K562 (cell line): ENCODE measurements around the gene VGLL2. TPM values are rescaled to one million over a fixed set of nuclear protein-coding genes. Genes with fewer than 3 reads are reported as not detected.

Source experiments
- ATAC-seq: fragments of 200-7000 bp; cut with Tn5 transposase; 3 replicates; pipeline ENCODE4 v1.9.1; 2020; ENCODE audit warnings: moderate library complexity
- BruUV-seq: library from RNA; stranded (reverse); fragments of 400-500 nt; replicated peaks from 2 replicates; lab custom pipeline; 2021; lab: Mats Ljungman, UMichigan
- CTCF ChIA-PET: fragments of 300-600 bp; formaldehyde crosslinking; extraction: SDS; loops from one replicate; lab custom pipeline; 2021; ENCODE audit warnings: low intra/inter-chr PET ratio; lab: Yijun Ruan, JAX
- POLR2A ChIA-PET: fragments of 300-600, 350-650 bp; sonication (Branson Sonifier 250); formaldehyde crosslinking; extraction: SDS; loops from one replicate; lab custom pipeline; 2021; ENCODE audit warnings: antibody characterized with exemption, inconsistent platforms; lab: Yijun Ruan, JAX
- DNase-seq, 4 experiments: peaks; one replicate each; pipeline versions ENCODE4 v3.0.0 to v3.0.0-alpha.2; 2011 to 2018; ENCODE audit warnings: low spot score in 3 of 4, mixed read lengths in 3 of 4; ENCODE audit errors: extremely low read depth in 1 of 4
- FAIRE-seq: peaks from 2 replicates; lab custom pipeline; 2011; peaks lifted over from hg19 to GRCh38; lab: Jason Lieb, UNC
- H2AFZ ChIP-seq: 2 replicates; pipeline ENCODE4 v1.6.0; 2011; ENCODE audit warnings: low read depth, low read length, control low read depth, inconsistent platforms
- H3K27ac ChIP-seq: fragments of 200-600 bp; 3 replicates; pipeline ENCODE4 v1.8.0; 2011; ENCODE audit warnings: low read depth, mild to moderate bottlenecking, control low read depth, inconsistent platforms, low read length, moderate library complexity, mixed read lengths; ENCODE audit errors: extremely low read depth
- H3K27me3 ChIP-seq, 2 experiments: fragments of 300-600 bp in 1 of 2; 2 replicates in 1 of 2; 3 replicates in 1 of 2; pipeline versions ENCODE4 v1.6.0 to v1.8.0; 2011; ENCODE audit warnings: inconsistent platforms in 2 of 2, low read length in 2 of 2, mild to moderate bottlenecking in 1 of 2, mixed read lengths in 1 of 2, moderate library complexity in 1 of 2; ENCODE audit not compliant: control insufficient read depth in 2 of 2, insufficient read depth in 2 of 2
- H3K36me3 ChIP-seq: fragments of 300-600 bp; 3 replicates; pipeline ENCODE4 v1.8.0; 2011; ENCODE audit warnings: mild to moderate bottlenecking, low read length, inconsistent platforms; ENCODE audit not compliant: control insufficient read depth, insufficient read depth
- H3K4me1 ChIP-seq, 2 experiments: fragments of 200-600 bp in 1 of 2; replicated peaks in 1 of 2; 2 replicates in 1 of 2; 3 replicates in 1 of 2; pipeline versions ENCODE4 v1.5.1 to v1.8.0; 2011; ENCODE audit warnings: inconsistent platforms in 2 of 2, low read length in 2 of 2, mild to moderate bottlenecking in 1 of 2, mixed read lengths in 1 of 2, moderate library complexity in 1 of 2; ENCODE audit not compliant: control insufficient read depth in 2 of 2, insufficient read depth in 2 of 2
- H3K4me2 ChIP-seq: 2 replicates; pipeline ENCODE4 v1.6.1; 2011; ENCODE audit warnings: low read length, control low read depth, inconsistent platforms, mixed read lengths; ENCODE audit not compliant: insufficient read depth
- H3K4me3 ChIP-seq: fragments of 200-600 bp; sonication (generic), shearing (Covaris generic); 2 replicates; pipeline ENCODE4 v1.5.1; 2016; ENCODE audit warnings: control low read depth, inconsistent platforms
- H3K79me2 ChIP-seq: fragments of 200-600 bp; 3 replicates; pipeline ENCODE4 v1.8.0; 2011; ENCODE audit warnings: low read length, inconsistent platforms; ENCODE audit not compliant: control insufficient read depth, insufficient read depth
- H3K9ac ChIP-seq, 2 experiments: 2 replicates each; pipeline versions ENCODE4 v1.6.0 to v1.6.1; 2011; ENCODE audit warnings: low read depth in 2 of 2, low read length in 2 of 2, control low read depth in 1 of 2, inconsistent platforms in 1 of 2, mild to moderate bottlenecking in 1 of 2, mixed read lengths in 1 of 2; ENCODE audit not compliant: insufficient read depth in 1 of 2
- H3K9me1 ChIP-seq: one replicate; pipeline ENCODE4 v1.6.0; 2011; ENCODE audit warnings: inconsistent platforms, mild to moderate bottlenecking, low read length, moderate library complexity; ENCODE audit not compliant: control insufficient read depth, insufficient read depth
- H3K9me3 ChIP-seq: replicated peaks from 2 replicates; pipeline ENCODE4 v1.5.1; 2011; ENCODE audit warnings: low read depth, low read length, inconsistent platforms; ENCODE audit not compliant: control insufficient read depth, insufficient read depth
- H4K20me1 ChIP-seq: replicated peaks from 2 replicates; pipeline ENCODE4 v1.6.1; 2011; ENCODE audit warnings: low read length, inconsistent platforms, mixed read lengths; ENCODE audit not compliant: control insufficient read depth, insufficient read depth
- FOXA1 ChIP-seq: fragments of 450-650 bp; IDR thresholded peaks from 2 replicates; pipeline ENCODE4 v1.6.1; 2016; ENCODE audit warnings: mild to moderate bottlenecking, borderline replicate concordance
- MTF1 ChIP-seq: fragments of 250-450 bp; sonication (Bioruptor Pico); IDR thresholded peaks from 2 replicates; pipeline ENCODE4 v1.9.0; 2021; ENCODE audit warnings: moderate library complexity, mild to moderate bottlenecking, inconsistent platforms, borderline replicate concordance
- MXI1 ChIP-seq: IDR thresholded peaks from 2 replicates; pipeline ENCODE4 v1.6.1; 2011; ENCODE audit warnings: low read depth, mild to moderate bottlenecking, improper control_type of control experiment, low read length
- NCOA2 ChIP-seq, 2 experiments: fragments of 450-650 bp; IDR thresholded peaks; 2 replicates each; pipeline ENCODE4 v1.6.1; 2018; ENCODE audit warnings: mild to moderate bottlenecking in 2 of 2, moderate library complexity in 1 of 2; ENCODE audit not compliant: partially characterized antibody in 2 of 2
- NFE2L1 ChIP-seq: fragments of 450-650 bp; IDR thresholded peaks from 2 replicates; pipeline ENCODE4 v1.6.1; 2016; ENCODE audit warnings: missing genetic modification characterization, low read depth, mild to moderate bottlenecking, missing compliant biosample characterization, moderate library complexity, borderline replicate concordance
- SMARCA4 ChIP-seq: fragments of 450-650 bp; IDR thresholded peaks from 2 replicates; pipeline ENCODE4 v1.6.1; 2016
- TEAD2 ChIP-seq: fragments of 450-650 bp; IDR thresholded peaks from 2 replicates; pipeline ENCODE4 v1.6.1; 2016; ENCODE audit warnings: missing genetic modification characterization, control low read depth, missing compliant biosample characterization
- WGBS: fragments of 100-300 bp; shearing (Covaris generic); methylation state at CpG from one replicate; pipeline ENCODE4 v1.1.6; 2016; ENCODE audit warnings: low coverage, mixed read lengths; ENCODE audit not compliant: insufficient coverage; ENCODE audit errors: missing lambda C conversion rate; 5-methylcytosine and 5-hydroxymethylcytosine counted together
- in situ Hi-C: fragments of 300-500 bp; cut with MboI; formaldehyde crosslinking; loops from 4 replicates; pipeline ENCODE4 v1.15.0; 2018; ENCODE audit warnings: inconsistent platforms, mixed read lengths
- intact Hi-C: fragments of 100-400 bp; cut with micrococcal nuclease; formaldehyde crosslinking; loops from 2 replicates; pipeline ENCODE4 v1.14.2; 2022
- polyA plus RNA-seq, 8 experiments: library from polyadenylated mRNA; depleted of rRNA in 4 of 8; stranded (reverse) in 5 of 8; unstranded in 3 of 8; fragments of >200 nt; fragmentation: Nextera tagmentation in 2 of 8; fragmentation: Illumina TruSeq in 1 of 8; extraction: Ambion mirVana in 2 of 8; extraction: Trizol in 1 of 8; gene quantifications; 2 replicates each; pipeline versions ENCODE4 v1.2.1 to v1.2.3, GENCODE V29; 2011 to 2014; ENCODE audit warnings: inconsistent platforms in 1 of 8, missing spikeins in 1 of 8
- total RNA-seq, 7 experiments: library from RNA; depleted of rRNA in 6 of 7; stranded (reverse); fragments of >200 nt in 6 of 7; fragmentation: Illumina TruSeq in 2 of 7; extraction: Trizol in 2 of 7; gene quantifications; 2 replicates each; pipeline versions ENCODE4 v1.2.1 to v1.2.3, GENCODE V29; 2011 to 2021; ENCODE audit warnings: low replicate concordance in 1 of 7
- TF ChIP-seq, protein P1 (sequence below): sonication (generic); formaldehyde crosslinking; IDR thresholded peaks from 2 replicates; pipeline ENCODE4 v1.8.0; 2022; ENCODE audit warnings: mild to moderate bottlenecking, missing genetic modification reagents, borderline replicate concordance
- TF ChIP-seq, protein P2 (sequence below): fragments of 450-650 bp; IDR thresholded peaks from 2 replicates; pipeline ENCODE4 v1.7.1; 2018; ENCODE audit warnings: mild to moderate bottlenecking, low read depth; ENCODE audit not compliant: partially characterized antibody

Gene VGLL2
- total and polyA plus RNA-seq, 9 of the 15 experiments (the other 6 are each of a cell fraction or from before 2014, with no cell fraction given), result not detected

DNA sequence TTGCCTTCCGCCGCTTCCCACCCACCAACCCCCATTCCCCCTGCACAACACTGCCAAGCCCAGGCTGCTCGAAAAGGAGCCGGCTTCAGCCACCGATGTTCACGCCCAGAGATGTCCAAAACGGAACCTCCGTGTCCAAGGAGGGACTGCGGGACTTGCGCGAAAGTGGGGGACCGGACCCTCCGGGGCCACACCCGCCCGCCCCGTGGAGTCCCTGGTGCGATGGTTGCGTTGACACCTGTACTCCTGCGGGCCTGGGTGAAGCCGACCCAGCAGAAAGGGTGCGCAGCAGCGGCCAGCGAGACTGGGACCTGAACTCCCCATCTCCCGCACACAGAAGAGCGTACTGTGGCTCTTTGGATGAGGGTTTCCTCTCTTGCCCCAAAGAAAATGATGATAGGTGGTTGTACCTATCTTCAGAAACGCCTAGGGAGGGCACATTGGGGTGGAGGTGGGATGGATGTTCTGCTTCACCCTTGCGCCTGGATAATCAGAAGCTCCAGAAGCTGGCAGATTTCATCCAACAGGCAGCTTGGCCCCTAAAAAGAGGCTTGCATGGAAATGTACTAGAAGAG is 1.9 kb upstream of the VGLL2 start:
- H3K79me2 ChIP-seq, result no peaks in the 10 kb centered on the region
- intact Hi-C loops, result no loop called here
- H3K9me3 ChIP-seq, result no peaks in the 10 kb centered on the region
- TF ChIP-seq FOXA1, result no peak
- no peak for TF ChIP-seq MTF1 (CRISPR knock-in tag)
- TF ChIP-seq, all 486 proteins: peak for 0
- in situ Hi-C loops, result no loop called here
- no peak for DNase-seq
- no peak for FAIRE-seq
- no peak for ATAC-seq
- Histone ChIP-seq H3K27me3 (peaks cover 16 to 34% of the 10 kb centered on the region in 2 experiments; a peak in 3 of 5 replicates), H3K9me1 (no peaks in the 10 kb centered on the region), H3K9ac (no peak overlapping the region), H3K4me3 (no peak overlapping the region), H2AFZ (no peak overlapping the region), H3K4me2 (no peak overlapping the region), H3K36me3 (no peaks in the 10 kb centered on the region), H3K4me1 (peaks cover 0 to 4% of the 10 kb centered on the region in 2 experiments; a peak in 1 of 5 replicates), H3K27ac (no peak overlapping the region), H4K20me1 (no peaks in the 10 kb centered on the region)
- BruUV-seq, result no TSS peak
- CTCF ChIA-PET, result no interaction called here
- WGBS, result 2% methylated on average over 15 of the region's 27 CpGs
- POLR2A ChIA-PET, result no interaction called here

DNA sequence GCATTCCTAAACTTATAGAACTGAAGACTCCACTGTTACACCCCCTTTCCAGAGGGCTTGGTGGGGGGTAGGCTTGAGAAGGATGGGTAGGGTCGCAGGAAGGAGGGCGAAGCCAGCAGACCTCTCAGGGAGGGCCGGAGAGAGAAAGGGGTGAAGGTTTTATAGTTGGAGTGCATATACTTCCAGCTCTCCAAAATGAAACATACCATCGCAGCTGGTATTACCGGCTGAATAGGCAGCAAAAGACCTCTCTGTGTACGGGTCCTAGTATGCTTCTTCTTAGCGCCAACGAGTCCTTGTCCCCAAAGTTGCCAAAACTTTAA is 1.0 kb upstream of the VGLL2 start:
- FAIRE-seq (no peak), DNase-seq (no peak), ATAC-seq (no peak)
- CTCF ChIA-PET, result no interaction called here
- Histone ChIP-seq H2AFZ (no peak overlapping the region), H4K20me1 (no peaks in the 10 kb centered on the region), H3K27ac (no peak overlapping the region), H3K9ac (no peak overlapping the region), H3K9me3 (no peaks in the 10 kb centered on the region), H3K36me3 (no peaks in the 10 kb centered on the region), H3K4me1 (peaks cover 0 to 4% of the 10 kb centered on the region in 2 experiments; a peak in 1 of 5 replicates), H3K27me3 (peaks cover 16 to 34% of the 10 kb centered on the region in 2 experiments; a peak in 3 of 5 replicates), H3K4me3 (no peak overlapping the region), H3K79me2 (no peaks in the 10 kb centered on the region), H3K9me1 (no peaks in the 10 kb centered on the region), H3K4me2 (no peak overlapping the region)
- in situ Hi-C loops (no loop called here), intact Hi-C loops (no loop called here)
- no TSS peak for BruUV-seq
- WGBS, result 0% methylated on average over 7 of the region's 8 CpGs
- POLR2A ChIA-PET, result no interaction called here
- TF ChIP-seq TEAD2 (tag), result no peak
- TF ChIP-seq MXI1, result no peak
- TF ChIP-seq, protein P1, sequence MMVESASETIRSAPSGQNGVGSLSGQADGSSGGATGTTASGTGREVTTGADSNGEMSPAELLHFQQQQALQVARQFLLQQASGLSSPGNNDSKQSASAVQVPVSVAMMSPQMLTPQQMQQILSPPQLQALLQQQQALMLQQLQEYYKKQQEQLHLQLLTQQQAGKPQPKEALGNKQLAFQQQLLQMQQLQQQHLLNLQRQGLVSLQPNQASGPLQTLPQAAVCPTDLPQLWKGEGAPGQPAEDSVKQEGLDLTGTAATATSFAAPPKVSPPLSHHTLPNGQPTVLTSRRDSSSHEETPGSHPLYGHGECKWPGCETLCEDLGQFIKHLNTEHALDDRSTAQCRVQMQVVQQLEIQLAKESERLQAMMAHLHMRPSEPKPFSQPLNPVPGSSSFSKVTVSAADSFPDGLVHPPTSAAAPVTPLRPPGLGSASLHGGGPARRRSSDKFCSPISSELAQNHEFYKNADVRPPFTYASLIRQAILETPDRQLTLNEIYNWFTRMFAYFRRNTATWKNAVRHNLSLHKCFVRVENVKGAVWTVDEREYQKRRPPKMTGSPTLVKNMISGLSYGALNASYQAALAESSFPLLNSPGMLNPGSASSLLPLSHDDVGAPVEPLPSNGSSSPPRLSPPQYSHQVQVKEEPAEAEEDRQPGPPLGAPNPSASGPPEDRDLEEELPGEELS (CRISPR knock-in tag), result no peak
- TF ChIP-seq SMARCA4, result no peak
- TF ChIP-seq NCOA2 (IDR thresholded peaks at IDR 0.05; ENCODE audit: partially characterized antibody in 2 of 2), result no peak
- TF ChIP-seq, protein P2, sequence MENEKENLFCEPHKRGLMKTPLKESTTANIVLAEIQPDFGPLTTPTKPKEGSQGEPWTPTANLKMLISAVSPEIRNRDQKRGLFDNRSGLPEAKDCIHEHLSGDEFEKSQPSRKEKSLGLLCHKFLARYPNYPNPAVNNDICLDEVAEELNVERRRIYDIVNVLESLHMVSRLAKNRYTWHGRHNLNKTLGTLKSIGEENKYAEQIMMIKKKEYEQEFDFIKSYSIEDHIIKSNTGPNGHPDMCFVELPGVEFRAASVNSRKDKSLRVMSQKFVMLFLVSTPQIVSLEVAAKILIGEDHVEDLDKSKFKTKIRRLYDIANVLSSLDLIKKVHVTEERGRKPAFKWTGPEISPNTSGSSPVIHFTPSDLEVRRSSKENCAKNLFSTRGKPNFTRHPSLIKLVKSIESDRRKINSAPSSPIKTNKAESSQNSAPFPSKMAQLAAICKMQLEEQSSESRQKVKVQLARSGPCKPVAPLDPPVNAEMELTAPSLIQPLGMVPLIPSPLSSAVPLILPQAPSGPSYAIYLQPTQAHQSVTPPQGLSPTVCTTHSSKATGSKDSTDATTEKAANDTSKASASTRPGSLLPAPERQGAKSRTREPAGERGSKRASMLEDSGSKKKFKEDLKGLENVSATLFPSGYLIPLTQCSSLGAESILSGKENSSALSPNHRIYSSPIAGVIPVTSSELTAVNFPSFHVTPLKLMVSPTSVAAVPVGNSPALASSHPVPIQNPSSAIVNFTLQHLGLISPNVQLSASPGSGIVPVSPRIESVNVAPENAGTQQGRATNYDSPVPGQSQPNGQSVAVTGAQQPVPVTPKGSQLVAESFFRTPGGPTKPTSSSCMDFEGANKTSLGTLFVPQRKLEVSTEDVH, result no peak
- no peak for TF ChIP-seq NFE2L1 (tag)
